Measurements from ENCODE around the gene SH3BGRL3. TPM values are rescaled to one million over a fixed set of nuclear protein-coding genes. Genes with fewer than 3 reads are reported as not detected.

Gene SH3BGRL3
- total and polyA plus RNA-seq, 2 donors from 2014 or later = 140 to 180 TPM

GRCh38 chr1:26259578-26259977 lies 20.3 kb upstream of the SH3BGRL3 start:
- Histone ChIP-seq H3K36me3 (ENCODE audit: control insufficient read depth in 2 of 3, insufficient read depth in 3 of 3, low read length in 3 of 3) (peaks cover 0 to 31% (median 13%) of the 10 kb centered on the region in 3 donors), H3K27me3 (ENCODE audit: control insufficient read depth, insufficient read depth, low read length) (no peaks in the 10 kb centered on the region), H3K27ac (ENCODE audit: low read depth in 2 of 2, low read length in 2 of 2) (no peak overlapping the region), H3K4me1 (ENCODE audit: control insufficient read depth in 2 of 3, insufficient read depth in 2 of 3, low read depth in 1 of 3, low read length in 3 of 3) (no peaks in the 10 kb centered on the region), H3K9ac (ENCODE audit: low read length in 3 of 3) (no peak overlapping the region), H3K4me3 (ENCODE audit: low read length in 3 of 3) (no peak overlapping the region), H3K9me3 (ENCODE audit: control insufficient read depth in 2 of 3, insufficient read depth in 1 of 3, low read length in 3 of 3) (no peaks in the 10 kb centered on the region)
- DNase-seq (no peak), FAIRE-seq (no peak)
- intact Hi-C loops (cut with DNase I) = no loop called here
- TF ChIP-seq, protein P1, sequence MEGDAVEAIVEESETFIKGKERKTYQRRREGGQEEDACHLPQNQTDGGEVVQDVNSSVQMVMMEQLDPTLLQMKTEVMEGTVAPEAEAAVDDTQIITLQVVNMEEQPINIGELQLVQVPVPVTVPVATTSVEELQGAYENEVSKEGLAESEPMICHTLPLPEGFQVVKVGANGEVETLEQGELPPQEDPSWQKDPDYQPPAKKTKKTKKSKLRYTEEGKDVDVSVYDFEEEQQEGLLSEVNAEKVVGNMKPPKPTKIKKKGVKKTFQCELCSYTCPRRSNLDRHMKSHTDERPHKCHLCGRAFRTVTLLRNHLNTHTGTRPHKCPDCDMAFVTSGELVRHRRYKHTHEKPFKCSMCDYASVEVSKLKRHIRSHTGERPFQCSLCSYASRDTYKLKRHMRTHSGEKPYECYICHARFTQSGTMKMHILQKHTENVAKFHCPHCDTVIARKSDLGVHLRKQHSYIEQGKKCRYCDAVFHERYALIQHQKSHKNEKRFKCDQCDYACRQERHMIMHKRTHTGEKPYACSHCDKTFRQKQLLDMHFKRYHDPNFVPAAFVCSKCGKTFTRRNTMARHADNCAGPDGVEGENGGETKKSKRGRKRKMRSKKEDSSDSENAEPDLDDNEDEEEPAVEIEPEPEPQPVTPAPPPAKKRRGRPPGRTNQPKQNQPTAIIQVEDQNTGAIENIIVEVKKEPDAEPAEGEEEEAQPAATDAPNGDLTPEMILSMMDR (IDR thresholded peaks at IDR 0.05; ENCODE audit: borderline replicate concordance, extremely low read depth, insufficient read depth) = no peak

- TF ChIP-seq, protein P1 (IDR thresholded peaks at IDR 0.05; ENCODE audit: borderline replicate concordance, extremely low read depth, insufficient read depth) = no peak
- H3K27ac ChIP-seq (ENCODE audit: low read depth in 2 of 2, low read length in 2 of 2) = no peak overlapping the region
- H3K9me3 ChIP-seq (ENCODE audit: control insufficient read depth in 2 of 3, insufficient read depth in 1 of 3, low read length in 3 of 3) = no peaks in the 10 kb centered on the region
- DNase-seq (no peak), FAIRE-seq (no peak)
- H3K27me3 ChIP-seq (ENCODE audit: control insufficient read depth, insufficient read depth, low read length) = no peaks in the 10 kb centered on the region
- H3K36me3 ChIP-seq (ENCODE audit: control insufficient read depth in 2 of 3, insufficient read depth in 3 of 3, low read length in 3 of 3) = peaks cover 0 to 20% (median 7%) of the 10 kb centered on the region in 3 donors
- no peak overlapping the region for H3K4me3 ChIP-seq (ENCODE audit: low read length in 3 of 3)
- H3K4me1 ChIP-seq (ENCODE audit: control insufficient read depth in 2 of 3, insufficient read depth in 2 of 3, low read depth in 1 of 3, low read length in 3 of 3) = no peaks in the 10 kb centered on the region
- intact Hi-C loops (cut with DNase I) = no loop called here
- H3K9ac ChIP-seq (ENCODE audit: low read length in 3 of 3) = no peak overlapping the region
Observed at GRCh38 chr1:26263212-26263611, 16.7 kb upstream of the SH3BGRL3 start.

GRCh38 chr1:26265405-26265804 lies 14.5 kb upstream of the SH3BGRL3 start:
- no peak for FAIRE-seq

More at GRCh38 chr1:26265405-26265804, 14.5 kb upstream of the SH3BGRL3 start:
- Histone ChIP-seq H3K9me3 (ENCODE audit: control insufficient read depth in 2 of 3, insufficient read depth in 1 of 3, low read length in 3 of 3) (no peaks in the 10 kb centered on the region), H3K4me3 (ENCODE audit: low read length in 3 of 3) (no peak overlapping the region), H3K9ac (ENCODE audit: low read length in 3 of 3) (no peak overlapping the region), H3K36me3 (ENCODE audit: control insufficient read depth in 2 of 3, insufficient read depth in 3 of 3, low read length in 3 of 3) (peaks cover 0 to 16% (median 3%) of the 10 kb centered on the region in 3 donors), H3K4me1 (ENCODE audit: control insufficient read depth in 2 of 3, insufficient read depth in 2 of 3, low read depth in 1 of 3, low read length in 3 of 3) (no peaks in the 10 kb centered on the region), H3K27ac (ENCODE audit: low read depth in 2 of 2, low read length in 2 of 2) (no peak overlapping the region), H3K27me3 (ENCODE audit: control insufficient read depth, insufficient read depth, low read length) (no peaks in the 10 kb centered on the region)
- TF ChIP-seq, protein P1 (IDR thresholded peaks at IDR 0.05; ENCODE audit: borderline replicate concordance, extremely low read depth, insufficient read depth) = no peak
- intact Hi-C loops (cut with DNase I) = no loop called here
- DNase-seq = no peak
